ENCODE data around the gene THG1L.

- TF ChIP-seq, protein P1, sequence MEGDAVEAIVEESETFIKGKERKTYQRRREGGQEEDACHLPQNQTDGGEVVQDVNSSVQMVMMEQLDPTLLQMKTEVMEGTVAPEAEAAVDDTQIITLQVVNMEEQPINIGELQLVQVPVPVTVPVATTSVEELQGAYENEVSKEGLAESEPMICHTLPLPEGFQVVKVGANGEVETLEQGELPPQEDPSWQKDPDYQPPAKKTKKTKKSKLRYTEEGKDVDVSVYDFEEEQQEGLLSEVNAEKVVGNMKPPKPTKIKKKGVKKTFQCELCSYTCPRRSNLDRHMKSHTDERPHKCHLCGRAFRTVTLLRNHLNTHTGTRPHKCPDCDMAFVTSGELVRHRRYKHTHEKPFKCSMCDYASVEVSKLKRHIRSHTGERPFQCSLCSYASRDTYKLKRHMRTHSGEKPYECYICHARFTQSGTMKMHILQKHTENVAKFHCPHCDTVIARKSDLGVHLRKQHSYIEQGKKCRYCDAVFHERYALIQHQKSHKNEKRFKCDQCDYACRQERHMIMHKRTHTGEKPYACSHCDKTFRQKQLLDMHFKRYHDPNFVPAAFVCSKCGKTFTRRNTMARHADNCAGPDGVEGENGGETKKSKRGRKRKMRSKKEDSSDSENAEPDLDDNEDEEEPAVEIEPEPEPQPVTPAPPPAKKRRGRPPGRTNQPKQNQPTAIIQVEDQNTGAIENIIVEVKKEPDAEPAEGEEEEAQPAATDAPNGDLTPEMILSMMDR (IDR thresholded peaks at IDR 0.05; ENCODE audit: poor library complexity), result no peak
- TF ChIP-seq EZH2phosphoT487 (IDR thresholded peaks at IDR 0.05; ENCODE audit: low read depth, severe bottlenecking, unreplicated experiment) (no peak), EZH2 (IDR thresholded peaks at IDR 0.05; ENCODE audit: borderline replicate concordance) (no peak)
Measured at GRCh38 chr5:157741131-157741530, 9.9 kb downstream of the THG1L start.

All from hepatocyte (in vitro differentiated cells).